ENCODE results near the gene PRKAB2. TPM values are rescaled to one million over a fixed set of nuclear protein-coding genes. Genes with fewer than 3 reads are reported as not detected.
"Not testable (repeated sequence)": the region's sequence is repeated elsewhere in the genome, so short reads cannot be mapped to it uniquely, and the experiment has no call there.

Gene PRKAB2
- total RNA-seq, 1 donor from 2014 or later, result 19.4 TPM

- H3K27me3 Mint-ChIP-seq (ENCODE audit: low read depth), result no peaks in the 10 kb centered on the region
- TF ChIP-seq CTCF (conservative IDR thresholded peaks at IDR 0.05), result no peak
- no peaks in the 10 kb centered on the region for H3K4me1 Mint-ChIP-seq
- H3K36me3 Mint-ChIP-seq (ENCODE audit: low read depth), result peaks cover 29% of the 10 kb centered on the region
- no peaks in the 10 kb centered on the region for H3K9me3 Mint-ChIP-seq
- no peak for DNase-seq (ENCODE audit: low read depth, low spot score)
- no peak overlapping the region for H3K27ac Mint-ChIP-seq (ENCODE audit: unreplicated experiment)
- H3K4me3 Mint-ChIP-seq, result no peak overlapping the region
These were observed 9.3 kb downstream of the PRKAB2 start for GRCh38 chr1:147163019-147163418.

- Mint-ChIP-seq H3K4me3 (no peak overlapping the region), H3K36me3 (ENCODE audit: low read depth) (peaks cover 32% of the 10 kb centered on the region)
These were observed 10.2 kb downstream of the PRKAB2 start for GRCh38 chr1:147162093-147162492.

GRCh38 chr1:147157116-147157515, 15.2 kb downstream of the PRKAB2 start:
- H3K4me3 Mint-ChIP-seq; H3K27ac Mint-ChIP-seq (ENCODE audit: unreplicated experiment); H3K4me1 Mint-ChIP-seq; H3K27me3 Mint-ChIP-seq (ENCODE audit: low read depth); DNase-seq (ENCODE audit: low read depth, low spot score); H3K9me3 Mint-ChIP-seq: not testable (repeated sequence)
- peaks cover 26% of the 10 kb centered on the region for H3K36me3 Mint-ChIP-seq (ENCODE audit: low read depth)

More at GRCh38 chr1:147162093-147162492, 10.2 kb downstream of the PRKAB2 start:
- H3K4me1 Mint-ChIP-seq, result no peaks in the 10 kb centered on the region
- no peaks in the 10 kb centered on the region for H3K9me3 Mint-ChIP-seq
- H3K27ac Mint-ChIP-seq (ENCODE audit: unreplicated experiment), result no peak overlapping the region
- H3K27me3 Mint-ChIP-seq (ENCODE audit: low read depth), result no peaks in the 10 kb centered on the region
- DNase-seq (ENCODE audit: low read depth, low spot score), result no peak
- no peak for TF ChIP-seq CTCF (conservative IDR thresholded peaks at IDR 0.05)

GRCh38 chr1:147156642-147157041, 15.6 kb downstream of the PRKAB2 start:
- Mint-ChIP-seq H3K27ac (ENCODE audit: unreplicated experiment) (no peak overlapping the region), H3K4me1 (no peaks in the 10 kb centered on the region), H3K9me3 (no peaks in the 10 kb centered on the region), H3K36me3 (ENCODE audit: low read depth) (peaks cover 25% of the 10 kb centered on the region), H3K4me3 (no peak overlapping the region), H3K27me3 (ENCODE audit: low read depth) (no peaks in the 10 kb centered on the region)
- TF ChIP-seq CTCF (conservative IDR thresholded peaks at IDR 0.05), result no peak
- DNase-seq (ENCODE audit: low read depth, low spot score), result no peak

GRCh38 chr1:147152772-147153171, 19.5 kb downstream of the PRKAB2 start:
- TF ChIP-seq CTCF (conservative IDR thresholded peaks at IDR 0.05), result no peak
- H3K27ac Mint-ChIP-seq (ENCODE audit: unreplicated experiment), result no peak overlapping the region
- no peak overlapping the region for H3K4me3 Mint-ChIP-seq
- H3K36me3 Mint-ChIP-seq (ENCODE audit: low read depth), result peaks cover 13% of the 10 kb centered on the region
- no peaks in the 10 kb centered on the region for H3K27me3 Mint-ChIP-seq (ENCODE audit: low read depth)
- DNase-seq (ENCODE audit: low read depth, low spot score), result no peak
- no peaks in the 10 kb centered on the region for H3K4me1 Mint-ChIP-seq
- H3K9me3 Mint-ChIP-seq, result no peaks in the 10 kb centered on the region

- Mint-ChIP-seq H3K27ac (ENCODE audit: unreplicated experiment) (no peak overlapping the region), H3K27me3 (ENCODE audit: low read depth) (no peaks in the 10 kb centered on the region), H3K36me3 (ENCODE audit: low read depth) (peaks cover 6% of the 10 kb centered on the region), H3K9me3 (no peaks in the 10 kb centered on the region), H3K4me3 (no peak overlapping the region), H3K4me1 (no peaks in the 10 kb centered on the region)
- no peak for DNase-seq (ENCODE audit: low read depth, low spot score)
- no peak for TF ChIP-seq CTCF (conservative IDR thresholded peaks at IDR 0.05)
These were observed 21.0 kb downstream of the PRKAB2 start for GRCh38 chr1:147151244-147151643.

All from neural crest cell (in vitro differentiated cells).